Measurements from ENCODE around the gene CAMKK2. TPM values are rescaled to one million over a fixed set of nuclear protein-coding genes. Genes with fewer than 3 reads are reported as not detected.

The CAMKK2 gene
- total and polyA plus RNA-seq, 2 of the 4 experiments (the other 2 are of a cell fraction) = 15.2 to 24.7 TPM

GRCh38 chr12:121330195-121330594 is 33.7 kb upstream of the CAMKK2 start:
- H4K20me1 ChIP-seq (ENCODE audit: insufficient read depth, low read length) = no peaks in the 10 kb centered on the region
- dilution Hi-C loops (cut with HindIII; ENCODE audit: low sequenced_read_pairs, unreplicated experiment) (no loop called here), intact Hi-C loops (cut with micrococcal nuclease) (loop anchor here (5.0 kb wide), 1 partner anchor 72 kb away; the partner anchor contains the start of gene RNF34), in situ Hi-C loops (cut with MboI; ENCODE audit: low sequenced_read_pairs) (no loop called here)
- no peak for TF ChIP-seq RAD21 (IDR thresholded peaks at IDR 0.05; ENCODE audit: low read length)
- TF ChIP-seq CTCF (conservative IDR thresholded peaks at IDR 0.05; ENCODE audit: low read depth, low read length) = no peak
- no peak for TF ChIP-seq MXI1 (IDR thresholded peaks at IDR 0.05; ENCODE audit: borderline replicate concordance, low read depth, low read length)
- H3K9me3 ChIP-seq (ENCODE audit: control insufficient read depth, insufficient read depth, low read length) = no peaks in the 10 kb centered on the region
- no CpG with 5 or more reads among the region's 4 CpGs for WGBS, 2 experiments (ENCODE audit: extremely low coverage in 2 of 2, insufficient read length in 1 of 2)
- no peaks in the 10 kb centered on the region for H3K9me1 ChIP-seq (ENCODE audit: insufficient read depth, low read length)
- no peak overlapping the region for H2AK5ac ChIP-seq (ENCODE audit: low read depth, low read length)
- H2AFZ ChIP-seq (replicated peaks; ENCODE audit: low read length, poor library complexity) = no peak overlapping the region
- no peaks in the 10 kb centered on the region for H3K27me3 ChIP-seq (ENCODE audit: control insufficient read depth, insufficient read depth, low read length)
- no peak overlapping the region for H3K56ac ChIP-seq (ENCODE audit: extremely low read depth, insufficient read depth, low read length)
- no peak overlapping the region for H3K27ac ChIP-seq (ENCODE audit: insufficient read depth, low read length)
- H3K14ac ChIP-seq (replicated peaks; ENCODE audit: low read depth, low read length) = no peak overlapping the region
- H4K5ac ChIP-seq (ENCODE audit: low read depth, low read length) = no peak overlapping the region
- H3K9ac ChIP-seq (ENCODE audit: low read depth, low read length) = no peak overlapping the region
- ChIA-PET POLR2A (ENCODE audit: unreplicated experiment) (no interaction called here), CTCF (no interaction called here)
- BruUV-seq (replicated peaks) = no TSS peak
- no peak for DNase-seq
- H2BK20ac ChIP-seq (ENCODE audit: low read depth, low read length) = no peak overlapping the region
- H3K4me2 ChIP-seq (ENCODE audit: low read depth, low read length) = no peak overlapping the region
- H3K4ac ChIP-seq (ENCODE audit: low read depth, low read length) = no peak overlapping the region
- no peak overlapping the region for H3K23ac ChIP-seq (ENCODE audit: low read depth, low read length)
- peaks cover 3 to 10% of the 10 kb centered on the region in 2 experiments; a peak in 2 of 4 replicates for H3K79me1 ChIP-seq (ENCODE audit: low read depth in 1 of 2, low read length in 2 of 2)
- H2AK9ac ChIP-seq (replicated peaks; ENCODE audit: low read depth, low read length, poor library complexity) = no peak overlapping the region
- H3K4me1 ChIP-seq (ENCODE audit: control insufficient read depth, insufficient read depth, low read length) = no peaks in the 10 kb centered on the region
- H3K4me3 ChIP-seq (ENCODE audit: insufficient read depth, low read depth, low read length) = no peak overlapping the region
- no peak overlapping the region for H2BK5ac ChIP-seq (ENCODE audit: low read depth, low read length, poor library complexity, severe bottlenecking)
- no peak overlapping the region for H2BK120ac ChIP-seq (ENCODE audit: low read depth, low read length)
- H4K91ac ChIP-seq (ENCODE audit: insufficient read depth, low read depth, low read length) = no peak overlapping the region
- H3K18ac ChIP-seq (ENCODE audit: low read depth, low read length) = no peak overlapping the region
- ATAC-seq (ENCODE audit: low read depth) = no peak
- peaks cover 38% of the 10 kb centered on the region for H3K36me3 ChIP-seq (ENCODE audit: control insufficient read depth, insufficient read depth, low read length)
- no peak overlapping the region for H2BK15ac ChIP-seq (ENCODE audit: low read depth, low read length)
- H4K8ac ChIP-seq (ENCODE audit: low read depth in 2 of 2, low read length in 2 of 2) = no peak overlapping the region
